Osteoblast (primary cell): ENCODE results near the gene RAPGEF1. TPM values are rescaled to one million over a fixed set of nuclear protein-coding genes. Genes with fewer than 3 reads are reported as not detected.

Experiments
- DNase-seq: peaks from one replicate; pipeline ENCODE4 v3.0.0; 2011; ENCODE audit warnings: low spot score, mixed read lengths; ENCODE audit not compliant: insufficient read length; ENCODE audit errors: missing footprints
- H2AFZ ChIP-seq: 2 replicates; pipeline ENCODE4 v1.6.0; 2011; ENCODE audit warnings: mild to moderate bottlenecking, low read length
- H3K27ac ChIP-seq: 2 replicates; pipeline ENCODE4 v1.5.1; 2011; ENCODE audit warnings: mild to moderate bottlenecking, low read depth, low read length, moderate library complexity
- H3K27me3 ChIP-seq: 2 replicates; pipeline ENCODE4 v1.6.0; 2012; ENCODE audit warnings: mild to moderate bottlenecking, control low read depth, inconsistent platforms, low read length, moderate library complexity; ENCODE audit not compliant: insufficient read depth
- H3K36me3 ChIP-seq: 2 replicates; pipeline ENCODE4 v1.5.1; 2011; ENCODE audit warnings: mild to moderate bottlenecking, low read length, control low read depth, moderate library complexity; ENCODE audit not compliant: insufficient read depth
- H3K4me1 ChIP-seq: 2 replicates; pipeline ENCODE4 v1.5.1; 2011; ENCODE audit warnings: mild to moderate bottlenecking, low read length, control low read depth, moderate library complexity; ENCODE audit not compliant: insufficient read depth
- H3K4me2 ChIP-seq: 2 replicates; pipeline ENCODE4 v1.6.0; 2011; ENCODE audit warnings: mild to moderate bottlenecking, low read length; ENCODE audit not compliant: insufficient read depth
- H3K4me3 ChIP-seq: fragments of 200-600 bp; sonication (generic); 3 replicates; pipeline ENCODE4 v1.5.1; 2012; ENCODE audit warnings: mild to moderate bottlenecking, low read length, inconsistent platforms; ENCODE audit not compliant: insufficient read depth
- H3K79me2 ChIP-seq: 2 replicates; pipeline ENCODE4 v1.6.0; 2012; ENCODE audit warnings: mild to moderate bottlenecking, low read length, control low read depth, inconsistent platforms; ENCODE audit not compliant: insufficient read depth
- H3K9me3 ChIP-seq: 2 replicates; pipeline ENCODE4 v1.5.1; 2011; ENCODE audit warnings: low read depth, low read length, control low read depth
- H4K20me1 ChIP-seq: 2 replicates; pipeline ENCODE4 v1.6.0; 2012; ENCODE audit warnings: mild to moderate bottlenecking, low read length, control low read depth; ENCODE audit not compliant: insufficient read depth
- CTCF ChIP-seq: IDR thresholded peaks from 2 replicates; pipeline ENCODE4 v1.5.1; 2011; ENCODE audit warnings: mild to moderate bottlenecking, low read depth, low read length, moderate library complexity; ENCODE audit errors: extremely low read depth
- total RNA-seq: library from RNA; depleted of rRNA; stranded (reverse); fragments of >200 nt; gene quantifications from 2 replicates; pipeline ENCODE4 v1.2.3, GENCODE V29; 2012

Gene RAPGEF1
- total RNA-seq, 1 donor: 34.7 TPM

GRCh38 chr9:131703697-131704096 is 36.2 kb downstream of the RAPGEF1 start:
- peaks cover 27% of the 10 kb centered on the region for H4K20me1 ChIP-seq
- no peak overlapping the region for H3K4me3 ChIP-seq
- H3K4me2 ChIP-seq: no peak overlapping the region
- H3K9me3 ChIP-seq: no peaks in the 10 kb centered on the region
- H3K27me3 ChIP-seq: no peaks in the 10 kb centered on the region
- no peaks in the 10 kb centered on the region for H3K36me3 ChIP-seq
- no peak overlapping the region for H2AFZ ChIP-seq
- H3K4me1 ChIP-seq: peaks cover 26% of the 10 kb centered on the region
- no peak for DNase-seq
- H3K27ac ChIP-seq: no peak overlapping the region
- TF ChIP-seq CTCF: no peak
- peaks cover 90% of the 10 kb centered on the region for H3K79me2 ChIP-seq

GRCh38 chr9:131702911-131703310 is 37.0 kb downstream of the RAPGEF1 start:
- Histone ChIP-seq H4K20me1 (peaks cover 33% of the 10 kb centered on the region), H3K79me2 (peaks cover 92% of the 10 kb centered on the region), H3K27me3 (no peaks in the 10 kb centered on the region), H3K4me1 (peaks cover 20% of the 10 kb centered on the region), H3K27ac (no peak overlapping the region), H3K36me3 (no peaks in the 10 kb centered on the region), H3K4me3 (no peak overlapping the region), H3K9me3 (no peaks in the 10 kb centered on the region), H3K4me2 (no peak overlapping the region), H2AFZ (no peak overlapping the region)
- TF ChIP-seq CTCF: no peak
- no peak for DNase-seq

GRCh38 chr9:131701789-131702337 is 38.0 kb downstream of the RAPGEF1 start:
- H3K9me3 ChIP-seq: no peaks in the 10 kb centered on the region
- peaks cover 11% of the 10 kb centered on the region for H3K4me1 ChIP-seq
- no peak overlapping the region for H3K4me3 ChIP-seq
- H3K27me3 ChIP-seq: no peaks in the 10 kb centered on the region
- no peak overlapping the region for H3K27ac ChIP-seq
- no peak for DNase-seq
- peaks cover 44% of the 10 kb centered on the region for H4K20me1 ChIP-seq
- peaks cover 97% of the 10 kb centered on the region for H3K79me2 ChIP-seq
- H3K4me2 ChIP-seq: no peak overlapping the region
- H2AFZ ChIP-seq: no peak overlapping the region
- no peak for TF ChIP-seq CTCF
- no peaks in the 10 kb centered on the region for H3K36me3 ChIP-seq

- Histone ChIP-seq H2AFZ (no peak overlapping the region), H3K36me3 (no peaks in the 10 kb centered on the region), H4K20me1 (peaks cover 48% of the 10 kb centered on the region), H3K4me3 (no peak overlapping the region), H3K4me1 (peaks cover 8% of the 10 kb centered on the region), H3K27ac (no peak overlapping the region), H3K79me2 (peaks cover 97% of the 10 kb centered on the region), H3K27me3 (no peaks in the 10 kb centered on the region), H3K4me2 (no peak overlapping the region), H3K9me3 (no peaks in the 10 kb centered on the region)
- TF ChIP-seq CTCF: no peak
- no peak for DNase-seq
These were observed 38.5 kb downstream of the RAPGEF1 start for GRCh38 chr9:131701436-131701781.
